GM12878 (cell line): ENCODE results near the gene GNAL. TPM values are rescaled to one million over a fixed set of nuclear protein-coding genes. Genes with fewer than 3 reads are reported as not detected.

Experiments used
- ATAC-seq: fragments of 200-7000 bp; cut with Tn5 transposase; 3 replicates; pipeline ENCODE4 v1.9.1; 2020; ENCODE audit warnings: mild to moderate bottlenecking, moderate library complexity
- BruUV-seq: library from RNA; stranded (reverse); fragments of 400-500 nt; replicated peaks from 2 replicates; lab custom pipeline; 2021; lab: Mats Ljungman, UMichigan
- CTCF ChIA-PET: fragments of 300-600 bp; sonication (Branson Sonifier 250); formaldehyde crosslinking; extraction: SDS; loops from one replicate; lab custom pipeline; 2021; ENCODE audit warnings: inconsistent platforms; lab: Yijun Ruan, JAX
- POLR2A ChIA-PET: fragments of 350-600 bp; formaldehyde crosslinking; extraction: SDS; loops from one replicate; lab custom pipeline; 2021; ENCODE audit warnings: inconsistent platforms; lab: Charles Lee
- RAD21 ChIA-PET: fragments of 300-600 bp; sonication (Branson Sonifier 250); formaldehyde crosslinking; loops from one replicate; lab custom pipeline; 2023; ENCODE audit warnings: antibody characterized with exemption; ENCODE audit not compliant: unreplicated experiment; lab: Charles Lee
- SMC1A ChIA-PET: fragments of 300-600 bp; sonication (Branson Sonifier 250); formaldehyde crosslinking; loops from one replicate; lab custom pipeline; 2023; ENCODE audit not compliant: unreplicated experiment, uncharacterized antibody; lab: Charles Lee
- DNase-seq: peaks from one replicate; pipeline ENCODE4 v3.0.0-alpha.2; 2011; ENCODE audit warnings: low read depth, low spot score
- FAIRE-seq: peaks from 3 replicates; lab custom pipeline; 2011; peaks lifted over from hg19 to GRCh38; lab: Jason Lieb, UNC
- H2AFZ ChIP-seq: 2 replicates; pipeline ENCODE4 v1.6.0; 2011; ENCODE audit warnings: low read depth, low read length, control low read depth; ENCODE audit not compliant: control insufficient read depth
- H3K27ac ChIP-seq: 2 replicates; pipeline ENCODE4 v1.5.1; 2011; ENCODE audit warnings: control low read depth; ENCODE audit not compliant: control insufficient read depth, insufficient read depth
- H3K27me3 ChIP-seq, 2 experiments: replicated peaks in 1 of 2; 2 replicates each; pipeline versions ENCODE4 v1.6.0 to v1.6.1; 2011; ENCODE audit warnings: low read length in 1 of 2; ENCODE audit not compliant: control insufficient read depth in 2 of 2, insufficient read depth in 2 of 2
- H3K36me3 ChIP-seq, 2 experiments: 2 replicates each; pipeline ENCODE4 v1.5.1; 2011; ENCODE audit warnings: low read length in 1 of 2; ENCODE audit not compliant: control insufficient read depth in 2 of 2, insufficient read depth in 2 of 2
- H3K4me1 ChIP-seq: 2 replicates; pipeline ENCODE4 v1.6.1; 2011; ENCODE audit warnings: mild to moderate bottlenecking, low read length, moderate library complexity, mixed read lengths; ENCODE audit not compliant: control insufficient read depth, insufficient read depth
- H3K4me2 ChIP-seq: 2 replicates; pipeline ENCODE4 v1.6.0; 2011; ENCODE audit warnings: control low read depth; ENCODE audit not compliant: control insufficient read depth, insufficient read depth
- H3K4me3 ChIP-seq: fragments of 200-600 bp; sonication (generic); 2 replicates; pipeline ENCODE4 v1.5.1; 2016
- H3K79me2 ChIP-seq: 2 replicates; pipeline ENCODE4 v1.6.0; 2011; ENCODE audit warnings: low read length; ENCODE audit not compliant: control insufficient read depth, insufficient read depth
- H3K9ac ChIP-seq: 2 replicates; pipeline ENCODE4 v1.8.0; 2011; ENCODE audit warnings: low read length, control low read depth, mixed read lengths; ENCODE audit not compliant: control insufficient read depth, insufficient read depth
- H3K9me3 ChIP-seq: replicated peaks from 3 replicates; pipeline ENCODE4 v1.5.1; 2011; ENCODE audit warnings: mild to moderate bottlenecking, low read length; ENCODE audit not compliant: control insufficient read depth, insufficient read depth
- H4K20me1 ChIP-seq: 2 replicates; pipeline ENCODE4 v1.6.0; 2011; ENCODE audit not compliant: control insufficient read depth, insufficient read depth
- BCL11A ChIP-seq: IDR thresholded peaks from 2 replicates; pipeline ENCODE4 v1.6.1; 2011; ENCODE audit warnings: low read depth, low read length
- CBX3 ChIP-seq: fragments of 200-600 bp; sonication (generic); IDR thresholded peaks from 2 replicates; pipeline ENCODE4 v1.6.1; 2016; ENCODE audit warnings: low read depth, borderline replicate concordance
- CBX5 ChIP-seq: sonication (generic); IDR thresholded peaks from 2 replicates; pipeline ENCODE4 v1.6.1; 2016; ENCODE audit warnings: low read depth, moderate library complexity, mild to moderate bottlenecking, inconsistent platforms
- EGR1 ChIP-seq, 2 experiments: IDR thresholded peaks; 1 replicate in 1 of 2; 2 replicates in 1 of 2; pipeline ENCODE4 v1.6.1; 2011 to 2012; ENCODE audit warnings: low read depth in 2 of 2, low read length in 2 of 2, borderline replicate concordance in 1 of 2, mild to moderate bottlenecking in 1 of 2, moderate library complexity in 1 of 2
- FOXK2 ChIP-seq: fragments of 450-650 bp; IDR thresholded peaks from 2 replicates; pipeline ENCODE4 v1.6.1; 2017; ENCODE audit warnings: mild to moderate bottlenecking, moderate library complexity
- KDM1A ChIP-seq: fragments of 200-600 bp; sonication (generic); IDR thresholded peaks from 2 replicates; pipeline ENCODE4 v1.6.1; 2016; ENCODE audit warnings: borderline replicate concordance
- MTA2 ChIP-seq: fragments of 450-650 bp; IDR thresholded peaks from 2 replicates; pipeline ENCODE4 v1.6.1; 2016; ENCODE audit warnings: low read depth, mild to moderate bottlenecking, moderate library complexity
- MYC ChIP-seq: IDR thresholded peaks from 2 replicates; pipeline ENCODE4 v1.6.1; 2011; ENCODE audit warnings: mild to moderate bottlenecking, low read length, moderate library complexity, inconsistent platforms; ENCODE audit not compliant: insufficient read depth, insufficient replicate concordance, insufficient read length, severe bottlenecking
- SIN3A ChIP-seq: IDR thresholded peaks from 2 replicates; pipeline ENCODE4 v1.6.1; 2012; ENCODE audit warnings: low read depth, low read length, improper control_type of control experiment
- SMAD1 ChIP-seq: fragments of 450-650 bp; IDR thresholded peaks from 2 replicates; pipeline ENCODE4 v1.6.1; 2018; ENCODE audit warnings: mild to moderate bottlenecking, low read depth; ENCODE audit not compliant: partially characterized antibody
- SREBF1 ChIP-seq: IDR thresholded peaks from 2 replicates; pipeline ENCODE4 v1.6.1; 2012; ENCODE audit warnings: mild to moderate bottlenecking, low read length
- STAT1 ChIP-seq: fragments of 450-650 bp; conservative IDR thresholded peaks from 2 replicates; pipeline ENCODE4 v1.6.1; 2014; ENCODE audit warnings: antibody characterized with exemption, mild to moderate bottlenecking
- STAT3 ChIP-seq: IDR thresholded peaks from 2 replicates; pipeline ENCODE4 v1.6.1; 2011; ENCODE audit warnings: low read depth, low read length, improper control_type of control experiment
- ZNF274 ChIP-seq: IDR thresholded peaks from one replicate; pipeline ENCODE4 v1.8.0; 2011; ENCODE audit not compliant: insufficient read length, insufficient read depth
- WGBS: methylation state at CpG from one replicate; pipeline ENCODE4 v1.1.6; 2016; ENCODE audit warnings: low lambda C conversion rate; ENCODE audit not compliant: insufficient replicate concordance, insufficient coverage; ENCODE audit errors: missing lambda C conversion rate; 5-methylcytosine and 5-hydroxymethylcytosine counted together
- in situ Hi-C: fragments of 300-500 bp; cut with MboI; formaldehyde crosslinking; loops from 9 replicates; pipeline ENCODE4 v1.14.3; 2018; ENCODE audit warnings: mixed read lengths
- intact Hi-C: fragments of 100-400 bp; cut with micrococcal nuclease; formaldehyde crosslinking; loops from one replicate; pipeline ENCODE4 v1.14.2; 2022; ENCODE audit not compliant: unreplicated experiment
- polyA plus RNA-seq, 11 experiments: library from polyadenylated mRNA; depleted of rRNA in 4 of 11; unstranded in 6 of 11; stranded (reverse) in 5 of 11; fragments of >200 nt; fragmentation: Nextera tagmentation in 4 of 11; fragmentation: Illumina TruSeq in 1 of 11; extraction: Ambion mirVana in 4 of 11; extraction: Trizol in 1 of 11; gene quantifications; 1 replicate in 1 of 11; 2 replicates in 10 of 11; pipeline versions ENCODE4 v1.2.1 to v1.2.3, GENCODE V29; 2011 to 2016; ENCODE audit warnings: inconsistent platforms in 2 of 11, missing spikeins in 2 of 11, low read depth in 1 of 11
- total RNA-seq, 4 experiments: library from RNA; depleted of rRNA in 3 of 4; stranded (reverse); fragments of >200 nt in 3 of 4; fragmentation: Illumina TruSeq in 1 of 4; extraction: Trizol in 1 of 4; gene quantifications; 2 replicates each; pipeline versions ENCODE4 v1.2.1 to v1.2.3, GENCODE V29; 2013 to 2021
- TF ChIP-seq, protein P1 (sequence below): IDR thresholded peaks from 2 replicates; pipeline ENCODE4 v1.6.1; 2011; ENCODE audit warnings: low read depth, low read length, improper control_type of control experiment, borderline replicate concordance
- TF ChIP-seq, protein P2 (sequence below): IDR thresholded peaks from 2 replicates; pipeline ENCODE4 v1.6.1; 2012; ENCODE audit warnings: low read length, inconsistent platforms
- TF ChIP-seq, protein P3 (sequence below): fragments of 450-650 bp; formaldehyde crosslinking; IDR thresholded peaks from 2 replicates; pipeline ENCODE4 v1.4.0; 2020; ENCODE audit warnings: mild to moderate bottlenecking, moderate library complexity

Gene GNAL
- total and polyA plus RNA-seq, 10 of the 15 experiments (the other 5 are each of a cell fraction or from before 2014, with no cell fraction given): 0.02 to 0.39 (median 0.05) TPM; not detected in 5

DNA sequence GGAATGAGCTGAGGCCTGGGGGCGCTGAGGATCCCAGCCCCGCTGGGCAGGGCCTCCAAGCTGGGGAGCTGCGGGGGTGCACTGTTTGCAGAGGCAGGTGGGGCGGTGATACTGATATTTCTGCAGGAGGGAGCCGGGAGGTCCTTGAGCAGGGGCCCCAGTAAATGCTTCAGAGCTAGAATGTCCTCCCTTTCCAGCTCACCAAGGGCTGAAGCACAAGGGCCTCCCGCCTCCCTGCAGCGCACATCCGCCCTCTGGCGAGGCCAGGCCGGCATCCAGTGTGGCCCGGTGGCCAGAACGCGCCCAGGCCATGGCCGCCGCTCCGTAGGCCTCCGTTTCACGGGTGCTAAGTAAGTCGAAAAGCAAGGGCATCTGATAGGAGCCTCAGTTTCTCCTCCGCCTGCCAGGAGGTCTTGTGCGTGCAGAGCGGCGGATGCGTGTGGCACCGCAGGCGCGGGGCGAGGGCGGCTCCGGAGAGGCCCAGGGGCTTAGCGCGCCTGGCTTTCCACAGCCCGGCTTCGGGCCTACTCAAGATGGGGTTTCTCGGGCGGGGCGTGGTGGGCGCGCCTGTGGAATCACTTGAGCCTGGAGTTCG lies 132.7 kb downstream of the GNAL start (continued):
- TF ChIP-seq, protein P1, sequence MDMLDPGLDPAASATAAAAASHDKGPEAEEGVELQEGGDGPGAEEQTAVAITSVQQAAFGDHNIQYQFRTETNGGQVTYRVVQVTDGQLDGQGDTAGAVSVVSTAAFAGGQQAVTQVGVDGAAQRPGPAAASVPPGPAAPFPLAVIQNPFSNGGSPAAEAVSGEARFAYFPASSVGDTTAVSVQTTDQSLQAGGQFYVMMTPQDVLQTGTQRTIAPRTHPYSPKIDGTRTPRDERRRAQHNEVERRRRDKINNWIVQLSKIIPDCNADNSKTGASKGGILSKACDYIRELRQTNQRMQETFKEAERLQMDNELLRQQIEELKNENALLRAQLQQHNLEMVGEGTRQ: no peak
- no peak for TF ChIP-seq EGR1 (IDR thresholded peaks at IDR 0.05; ENCODE audit: borderline replicate concordance in 1 of 2, low read depth in 2 of 2, low read length in 2 of 2)
- TF ChIP-seq, protein P2, sequence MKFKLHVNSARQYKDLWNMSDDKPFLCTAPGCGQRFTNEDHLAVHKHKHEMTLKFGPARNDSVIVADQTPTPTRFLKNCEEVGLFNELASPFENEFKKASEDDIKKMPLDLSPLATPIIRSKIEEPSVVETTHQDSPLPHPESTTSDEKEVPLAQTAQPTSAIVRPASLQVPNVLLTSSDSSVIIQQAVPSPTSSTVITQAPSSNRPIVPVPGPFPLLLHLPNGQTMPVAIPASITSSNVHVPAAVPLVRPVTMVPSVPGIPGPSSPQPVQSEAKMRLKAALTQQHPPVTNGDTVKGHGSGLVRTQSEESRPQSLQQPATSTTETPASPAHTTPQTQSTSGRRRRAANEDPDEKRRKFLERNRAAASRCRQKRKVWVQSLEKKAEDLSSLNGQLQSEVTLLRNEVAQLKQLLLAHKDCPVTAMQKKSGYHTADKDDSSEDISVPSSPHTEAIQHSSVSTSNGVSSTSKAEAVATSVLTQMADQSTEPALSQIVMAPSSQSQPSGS: no peak

DNA sequence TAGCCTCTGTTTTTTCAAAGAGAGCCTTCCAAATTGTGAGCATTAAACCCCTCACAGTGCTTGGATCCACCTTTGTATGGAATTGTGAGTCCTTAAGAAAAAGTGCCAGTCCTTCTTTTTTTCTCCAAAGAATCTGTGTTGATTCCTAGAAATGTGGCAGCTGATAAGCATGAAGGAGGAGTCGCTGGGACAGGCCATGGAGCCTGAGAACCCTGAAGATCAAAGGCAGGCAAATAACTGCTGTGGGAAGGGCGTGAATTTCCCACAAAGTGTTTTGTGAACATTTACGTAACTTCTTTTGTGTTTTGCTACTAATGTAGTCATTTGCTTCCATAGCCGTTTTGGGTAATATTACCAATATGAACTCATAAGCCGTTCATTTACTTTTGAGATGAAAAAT lies 134.5 kb downstream of the GNAL start:
- Histone ChIP-seq H3K4me2 (no peak overlapping the region), H3K27me3 (no peaks in the 10 kb centered on the region), H2AFZ (no peak overlapping the region), H3K9me3 (no peaks in the 10 kb centered on the region), H3K36me3 (no peaks in the 10 kb centered on the region), H3K79me2 (no peaks in the 10 kb centered on the region), H3K9ac (no peak overlapping the region), H3K27ac (no peak overlapping the region), H3K4me3 (no peak overlapping the region), H4K20me1 (no peaks in the 10 kb centered on the region), H3K4me1 (no peaks in the 10 kb centered on the region)
- ChIA-PET POLR2A (no interaction called here), SMC1A (no interaction called here), CTCF (no interaction called here), RAD21 (no interaction called here)
- FAIRE-seq (no peak), ATAC-seq (no peak), DNase-seq (no peak)
- 11% methylated on average over 5 of the region's 5 CpGs for WGBS
- in situ Hi-C loops: no loop called here
- intact Hi-C loops: no loop called here
- BruUV-seq: no TSS peak
- TF ChIP-seq BCL11A (no peak), STAT3 (no peak), MTA2 (no peak), FOXK2 (no peak), CBX5 (no peak), ZNF274 (no peak), KDM1A (no peak), MYC (no peak), SREBF1 (no peak), SIN3A (no peak), CBX3 (no peak), STAT1 (no peak), SMAD1 (no peak)
- TF ChIP-seq, protein P3, sequence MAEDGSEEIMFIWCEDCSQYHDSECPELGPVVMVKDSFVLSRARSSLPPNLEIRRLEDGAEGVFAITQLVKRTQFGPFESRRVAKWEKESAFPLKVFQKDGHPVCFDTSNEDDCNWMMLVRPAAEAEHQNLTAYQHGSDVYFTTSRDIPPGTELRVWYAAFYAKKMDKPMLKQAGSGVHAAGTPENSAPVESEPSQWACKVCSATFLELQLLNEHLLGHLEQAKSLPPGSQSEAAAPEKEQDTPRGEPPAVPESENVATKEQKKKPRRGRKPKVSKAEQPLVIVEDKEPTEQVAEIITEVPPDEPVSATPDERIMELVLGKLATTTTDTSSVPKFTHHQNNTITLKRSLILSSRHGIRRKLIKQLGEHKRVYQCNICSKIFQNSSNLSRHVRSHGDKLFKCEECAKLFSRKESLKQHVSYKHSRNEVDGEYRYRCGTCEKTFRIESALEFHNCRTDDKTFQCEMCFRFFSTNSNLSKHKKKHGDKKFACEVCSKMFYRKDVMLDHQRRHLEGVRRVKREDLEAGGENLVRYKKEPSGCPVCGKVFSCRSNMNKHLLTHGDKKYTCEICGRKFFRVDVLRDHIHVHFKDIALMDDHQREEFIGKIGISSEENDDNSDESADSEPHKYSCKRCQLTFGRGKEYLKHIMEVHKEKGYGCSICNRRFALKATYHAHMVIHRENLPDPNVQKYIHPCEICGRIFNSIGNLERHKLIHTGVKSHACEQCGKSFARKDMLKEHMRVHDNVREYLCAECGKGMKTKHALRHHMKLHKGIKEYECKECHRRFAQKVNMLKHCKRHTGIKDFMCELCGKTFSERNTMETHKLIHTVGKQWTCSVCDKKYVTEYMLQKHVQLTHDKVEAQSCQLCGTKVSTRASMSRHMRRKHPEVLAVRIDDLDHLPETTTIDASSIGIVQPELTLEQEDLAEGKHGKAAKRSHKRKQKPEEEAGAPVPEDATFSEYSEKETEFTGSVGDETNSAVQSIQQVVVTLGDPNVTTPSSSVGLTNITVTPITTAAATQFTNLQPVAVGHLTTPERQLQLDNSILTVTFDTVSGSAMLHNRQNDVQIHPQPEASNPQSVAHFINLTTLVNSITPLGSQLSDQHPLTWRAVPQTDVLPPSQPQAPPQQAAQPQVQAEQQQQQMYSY: no peak
